Liver (tissue), 9 donors: Measurements from ENCODE around the gene TGFBR3. TPM values are rescaled to one million over a fixed set of nuclear protein-coding genes. Genes with fewer than 3 reads are reported as not detected.

Experiments
- DNase-seq: peaks from one replicate; pipeline ENCODE4 v3.0.0-alpha.2; 2017; ENCODE audit warnings: low spot score
- H3K27ac ChIP-seq, 2 donors: one replicate each; pipeline ENCODE4 v1.7.0; 2013; ENCODE audit warnings: inconsistent platforms in 2 of 2, low read length in 2 of 2, control low read depth in 1 of 2, low read depth in 1 of 2, mild to moderate bottlenecking in 1 of 2
- H3K27me3 ChIP-seq, 4 donors: one replicate each; pipeline versions ENCODE4 v1.6.1 to v1.7.0; 2013; ENCODE audit warnings: low read length in 3 of 4, inconsistent platforms in 1 of 4, mild to moderate bottlenecking in 1 of 4, moderate library complexity in 1 of 4; ENCODE audit not compliant: control insufficient read depth in 4 of 4, insufficient read depth in 4 of 4
- H3K36me3 ChIP-seq, 4 donors: one replicate each; pipeline versions ENCODE4 v1.6.1 to v1.7.0; 2013; ENCODE audit warnings: low read length in 3 of 4, mild to moderate bottlenecking in 3 of 4, low read depth in 1 of 4, moderate library complexity in 1 of 4; ENCODE audit not compliant: control insufficient read depth in 4 of 4, insufficient read depth in 3 of 4
- H3K4me1 ChIP-seq, 4 donors: one replicate each; pipeline versions ENCODE4 v1.6.1 to v1.7.0; 2013; ENCODE audit warnings: low read length in 3 of 4, mild to moderate bottlenecking in 3 of 4, moderate library complexity in 1 of 4; ENCODE audit not compliant: control insufficient read depth in 4 of 4, insufficient read depth in 4 of 4
- H3K4me3 ChIP-seq, 3 donors: one replicate each; pipeline versions ENCODE4 v1.6.1 to v1.7.0; 2013; ENCODE audit warnings: low read length in 3 of 3, control low read depth in 1 of 3, low read depth in 1 of 3, mild to moderate bottlenecking in 1 of 3
- H3K9ac ChIP-seq, 2 donors: one replicate each; pipeline ENCODE4 v1.7.0; 2013; ENCODE audit warnings: low read length in 2 of 2, mild to moderate bottlenecking in 2 of 2, moderate library complexity in 2 of 2, control low read depth in 1 of 2, low read depth in 1 of 2
- H3K9me3 ChIP-seq, 4 donors: one replicate each; pipeline versions ENCODE4 v1.6.1 to v1.7.0; 2013; ENCODE audit warnings: low read length in 3 of 4; ENCODE audit not compliant: control insufficient read depth in 4 of 4
- EGR1 ChIP-seq, 2 donors: IDR thresholded peaks; 2 replicates each; pipeline ENCODE4 v1.6.1; 2016 to 2018; ENCODE audit warnings: antibody characterized with exemption in 2 of 2, low read depth in 2 of 2
- FOXA1 ChIP-seq: IDR thresholded peaks from 2 replicates; pipeline ENCODE4 v1.6.1; 2016; ENCODE audit warnings: antibody characterized with exemption
- FOXA2 ChIP-seq: IDR thresholded peaks from 2 replicates; pipeline ENCODE4 v1.6.1; 2016; ENCODE audit warnings: antibody characterized with exemption
- GABPA ChIP-seq, 2 donors: IDR thresholded peaks in 1 of 2; conservative IDR thresholded peaks in 1 of 2; 2 replicates each; pipeline ENCODE4 v1.6.1; 2016; ENCODE audit warnings: antibody characterized with exemption in 2 of 2, mild to moderate bottlenecking in 1 of 2, moderate library complexity in 1 of 2
- HNF4A ChIP-seq, 2 donors: conservative IDR thresholded peaks; 2 replicates each; pipeline ENCODE4 v1.6.1; 2016; ENCODE audit warnings: antibody characterized with exemption in 2 of 2, mild to moderate bottlenecking in 2 of 2
- HNF4G ChIP-seq: IDR thresholded peaks from 2 replicates; pipeline ENCODE4 v1.6.1; 2016; ENCODE audit warnings: antibody characterized with exemption
- NR2F2 ChIP-seq: IDR thresholded peaks from 2 replicates; pipeline ENCODE4 v1.6.1; 2016; ENCODE audit warnings: antibody characterized with exemption
- RAD21 ChIP-seq, 2 donors: IDR thresholded peaks; 2 replicates each; pipeline ENCODE4 v1.6.1; 2016; ENCODE audit warnings: antibody characterized with exemption in 2 of 2, mild to moderate bottlenecking in 2 of 2
- RXRA ChIP-seq, 2 donors: IDR thresholded peaks; 2 replicates each; pipeline ENCODE4 v1.6.1; 2017 to 2018; ENCODE audit warnings: antibody characterized with exemption in 2 of 2, mild to moderate bottlenecking in 1 of 2
- SP1 ChIP-seq: IDR thresholded peaks from 2 replicates; pipeline ENCODE4 v1.6.1; 2018; ENCODE audit warnings: antibody characterized with exemption, mild to moderate bottlenecking
- YY1 ChIP-seq: IDR thresholded peaks from 2 replicates; pipeline ENCODE4 v1.6.1; 2016; ENCODE audit warnings: antibody characterized with exemption, mild to moderate bottlenecking
- WGBS: extraction: QIAGEN DNeasy Blood & Tissue Kit; methylation state at CpG from one replicate; pipeline ENCODE4 v1.1.7; 2013; 5-methylcytosine and 5-hydroxymethylcytosine counted together
- polyA plus RNA-seq, 2 donors: library from polyadenylated mRNA; stranded (reverse) in 1 of 2; unstranded in 1 of 2; fragments of 200-250 nt in 1 of 2; fragments of >200 nt in 1 of 2; fragmentation: Nextera tagmentation in 1 of 2; extraction: Ambion mirVana in 1 of 2; gene quantifications; one replicate each; pipeline versions ENCODE4 v1.2.1 to v1.2.3, GENCODE V29; 2013 to 2015
- total RNA-seq, 2 donors: library from RNA; depleted of rRNA; stranded (reverse); fragments of >200 nt; gene quantifications; one replicate each; pipeline ENCODE4 v1.2.3, GENCODE V29; 2014
- TF ChIP-seq, protein P1 (sequence below): IDR thresholded peaks from 2 replicates; pipeline ENCODE4 v1.6.1; 2016; ENCODE audit warnings: antibody characterized with exemption
- TF ChIP-seq, protein P2 (sequence below): fragments of 150-350 bp; IDR thresholded peaks from 2 replicates; pipeline ENCODE4 v1.5.1; 2017; ENCODE audit warnings: improper control_type of control experiment, low read depth, low read length; ENCODE audit not compliant: missing input control
- TF ChIP-seq, protein P3 (sequence below): IDR thresholded peaks from 2 replicates; pipeline ENCODE4 v1.6.1; 2016; ENCODE audit warnings: antibody characterized with exemption
- TF ChIP-seq, protein P4 (sequence below): IDR thresholded peaks from 2 replicates; pipeline ENCODE4 v1.6.1; 2016; ENCODE audit warnings: antibody characterized with exemption
- TF ChIP-seq, protein P5 (sequence below): IDR thresholded peaks from 2 replicates; pipeline ENCODE4 v1.6.1; 2016; ENCODE audit warnings: antibody characterized with exemption, mild to moderate bottlenecking
- donor health status: healthy.
- donor health status: healthy.
- donor health status: healthy.
- donor health status: healthy.
- donor health status: healthy.

The TGFBR3 gene
- total and polyA plus RNA-seq, 4 donors = 6.1 to 19.3 (median 9.9) TPM

DNA sequence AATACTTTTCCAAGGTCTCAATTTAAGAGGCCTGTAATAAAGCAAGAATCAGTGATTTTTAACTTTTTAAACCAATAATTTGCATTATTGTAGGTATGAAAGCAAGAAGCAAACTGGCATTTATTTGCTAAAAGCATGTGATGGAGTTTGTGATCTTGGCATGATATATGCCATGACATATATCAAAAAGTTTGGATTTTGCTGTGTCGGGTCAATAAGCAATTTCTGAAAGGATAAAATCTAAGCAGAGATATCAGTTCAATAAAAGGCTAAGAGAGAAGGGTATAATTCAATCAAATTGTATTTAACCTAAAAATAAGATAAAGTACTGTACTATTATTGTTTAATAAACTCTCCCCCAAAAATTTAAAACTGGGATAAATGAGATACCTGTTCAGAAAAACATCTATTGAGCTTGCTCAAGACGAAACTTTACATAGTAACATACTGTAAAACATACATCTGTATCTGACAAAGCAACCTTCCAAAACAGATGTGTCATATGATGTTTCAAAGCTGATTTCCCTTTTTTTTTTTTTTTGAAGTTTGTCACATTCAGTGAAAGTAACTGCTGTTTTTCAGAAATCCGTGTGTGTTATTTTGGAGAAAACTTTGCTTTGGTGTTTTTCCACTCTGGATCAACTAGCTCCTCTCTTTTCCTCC lies 74.5 kb downstream of the TGFBR3 start:
- H3K4me1 ChIP-seq = peaks cover 4 to 11% (median 9%) of the 10 kb centered on the region in 4 donors

More for the DNA sequence above, 74.5 kb downstream of the TGFBR3 start:
- Histone ChIP-seq H3K36me3 (peaks cover 0 to 2% (median 0%) of the 10 kb centered on the region in 4 donors), H3K4me3 (no peak overlapping the region), H3K27me3 (no peaks in the 10 kb centered on the region), H3K9ac (no peak overlapping the region), H3K9me3 (no peaks in the 10 kb centered on the region), H3K27ac (no peak overlapping the region)
- 80% methylated on average over 3 of the region's 3 CpGs for WGBS
- no peak for TF ChIP-seq GABPA (IDR thresholded peaks at IDR 0.05 in 1 of 2, conservative IDR thresholded peaks at IDR 0.05 in 1 of 2)
- TF ChIP-seq NR2F2 = no peak
- TF ChIP-seq, protein P1, sequence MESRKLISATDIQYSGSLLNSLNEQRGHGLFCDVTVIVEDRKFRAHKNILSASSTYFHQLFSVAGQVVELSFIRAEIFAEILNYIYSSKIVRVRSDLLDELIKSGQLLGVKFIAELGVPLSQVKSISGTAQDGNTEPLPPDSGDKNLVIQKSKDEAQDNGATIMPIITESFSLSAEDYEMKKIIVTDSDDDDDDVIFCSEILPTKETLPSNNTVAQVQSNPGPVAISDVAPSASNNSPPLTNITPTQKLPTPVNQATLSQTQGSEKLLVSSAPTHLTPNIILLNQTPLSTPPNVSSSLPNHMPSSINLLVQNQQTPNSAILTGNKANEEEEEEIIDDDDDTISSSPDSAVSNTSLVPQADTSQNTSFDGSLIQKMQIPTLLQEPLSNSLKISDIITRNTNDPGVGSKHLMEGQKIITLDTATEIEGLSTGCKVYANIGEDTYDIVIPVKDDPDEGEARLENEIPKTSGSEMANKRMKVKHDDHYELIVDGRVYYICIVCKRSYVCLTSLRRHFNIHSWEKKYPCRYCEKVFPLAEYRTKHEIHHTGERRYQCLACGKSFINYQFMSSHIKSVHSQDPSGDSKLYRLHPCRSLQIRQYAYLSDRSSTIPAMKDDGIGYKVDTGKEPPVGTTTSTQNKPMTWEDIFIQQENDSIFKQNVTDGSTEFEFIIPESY = no peak
- TF ChIP-seq, protein P2, sequence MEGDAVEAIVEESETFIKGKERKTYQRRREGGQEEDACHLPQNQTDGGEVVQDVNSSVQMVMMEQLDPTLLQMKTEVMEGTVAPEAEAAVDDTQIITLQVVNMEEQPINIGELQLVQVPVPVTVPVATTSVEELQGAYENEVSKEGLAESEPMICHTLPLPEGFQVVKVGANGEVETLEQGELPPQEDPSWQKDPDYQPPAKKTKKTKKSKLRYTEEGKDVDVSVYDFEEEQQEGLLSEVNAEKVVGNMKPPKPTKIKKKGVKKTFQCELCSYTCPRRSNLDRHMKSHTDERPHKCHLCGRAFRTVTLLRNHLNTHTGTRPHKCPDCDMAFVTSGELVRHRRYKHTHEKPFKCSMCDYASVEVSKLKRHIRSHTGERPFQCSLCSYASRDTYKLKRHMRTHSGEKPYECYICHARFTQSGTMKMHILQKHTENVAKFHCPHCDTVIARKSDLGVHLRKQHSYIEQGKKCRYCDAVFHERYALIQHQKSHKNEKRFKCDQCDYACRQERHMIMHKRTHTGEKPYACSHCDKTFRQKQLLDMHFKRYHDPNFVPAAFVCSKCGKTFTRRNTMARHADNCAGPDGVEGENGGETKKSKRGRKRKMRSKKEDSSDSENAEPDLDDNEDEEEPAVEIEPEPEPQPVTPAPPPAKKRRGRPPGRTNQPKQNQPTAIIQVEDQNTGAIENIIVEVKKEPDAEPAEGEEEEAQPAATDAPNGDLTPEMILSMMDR = no peak
- no peak for TF ChIP-seq EGR1 (IDR thresholded peaks at IDR 0.05; ENCODE audit: low read depth in 2 of 2)
- no peak for TF ChIP-seq YY1
- no peak for TF ChIP-seq RXRA (IDR thresholded peaks at IDR 0.05)
- TF ChIP-seq, protein P3, sequence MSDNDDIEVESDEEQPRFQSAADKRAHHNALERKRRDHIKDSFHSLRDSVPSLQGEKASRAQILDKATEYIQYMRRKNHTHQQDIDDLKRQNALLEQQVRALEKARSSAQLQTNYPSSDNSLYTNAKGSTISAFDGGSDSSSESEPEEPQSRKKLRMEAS = no peak
- no peak for TF ChIP-seq HNF4G
- TF ChIP-seq, protein P4, sequence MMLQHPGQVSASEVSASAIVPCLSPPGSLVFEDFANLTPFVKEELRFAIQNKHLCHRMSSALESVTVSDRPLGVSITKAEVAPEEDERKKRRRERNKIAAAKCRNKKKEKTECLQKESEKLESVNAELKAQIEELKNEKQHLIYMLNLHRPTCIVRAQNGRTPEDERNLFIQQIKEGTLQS = no peak
- no peak for TF ChIP-seq SP1
- TF ChIP-seq FOXA2 = no peak
- no peak for TF ChIP-seq HNF4A (conservative IDR thresholded peaks at IDR 0.05)
- TF ChIP-seq FOXA1 = no peak
- TF ChIP-seq, protein P5, sequence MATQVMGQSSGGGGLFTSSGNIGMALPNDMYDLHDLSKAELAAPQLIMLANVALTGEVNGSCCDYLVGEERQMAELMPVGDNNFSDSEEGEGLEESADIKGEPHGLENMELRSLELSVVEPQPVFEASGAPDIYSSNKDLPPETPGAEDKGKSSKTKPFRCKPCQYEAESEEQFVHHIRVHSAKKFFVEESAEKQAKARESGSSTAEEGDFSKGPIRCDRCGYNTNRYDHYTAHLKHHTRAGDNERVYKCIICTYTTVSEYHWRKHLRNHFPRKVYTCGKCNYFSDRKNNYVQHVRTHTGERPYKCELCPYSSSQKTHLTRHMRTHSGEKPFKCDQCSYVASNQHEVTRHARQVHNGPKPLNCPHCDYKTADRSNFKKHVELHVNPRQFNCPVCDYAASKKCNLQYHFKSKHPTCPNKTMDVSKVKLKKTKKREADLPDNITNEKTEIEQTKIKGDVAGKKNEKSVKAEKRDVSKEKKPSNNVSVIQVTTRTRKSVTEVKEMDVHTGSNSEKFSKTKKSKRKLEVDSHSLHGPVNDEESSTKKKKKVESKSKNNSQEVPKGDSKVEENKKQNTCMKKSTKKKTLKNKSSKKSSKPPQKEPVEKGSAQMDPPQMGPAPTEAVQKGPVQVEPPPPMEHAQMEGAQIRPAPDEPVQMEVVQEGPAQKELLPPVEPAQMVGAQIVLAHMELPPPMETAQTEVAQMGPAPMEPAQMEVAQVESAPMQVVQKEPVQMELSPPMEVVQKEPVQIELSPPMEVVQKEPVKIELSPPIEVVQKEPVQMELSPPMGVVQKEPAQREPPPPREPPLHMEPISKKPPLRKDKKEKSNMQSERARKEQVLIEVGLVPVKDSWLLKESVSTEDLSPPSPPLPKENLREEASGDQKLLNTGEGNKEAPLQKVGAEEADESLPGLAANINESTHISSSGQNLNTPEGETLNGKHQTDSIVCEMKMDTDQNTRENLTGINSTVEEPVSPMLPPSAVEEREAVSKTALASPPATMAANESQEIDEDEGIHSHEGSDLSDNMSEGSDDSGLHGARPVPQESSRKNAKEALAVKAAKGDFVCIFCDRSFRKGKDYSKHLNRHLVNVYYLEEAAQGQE = no peak
- TF ChIP-seq RAD21 (IDR thresholded peaks at IDR 0.05) = no peak
- no peak for DNase-seq
